GDM1 (cell line): ENCODE data around the gene SORL1.
"Not testable (repeated sequence)": the region's sequence is repeated elsewhere in the genome, so short reads cannot be mapped to it uniquely, and the experiment has no call there.

Source experiments
- DNase-seq: peaks from one replicate; lab custom pipeline; 2025; lab: John Stamatoyannopoulos, UW

Gene SORL1

GRCh38 chr11:121634889-121635288 lies 182.8 kb downstream of the SORL1 start:
- DNase-seq: no peak

GRCh38 chr11:121636081-121636799 lies 184.1 kb downstream of the SORL1 start:
- DNase-seq: no peak

GRCh38 chr11:121636800-121637176 lies 184.7 kb downstream of the SORL1 start:
- no peak for DNase-seq

GRCh38 chr11:121637587-121637986 lies 185.5 kb downstream of the SORL1 start:
- DNase-seq: not testable (repeated sequence)

- no peak for DNase-seq
Observed at GRCh38 chr11:121643479-121644186, 191.5 kb downstream of the SORL1 start.

GRCh38 chr11:121644187-121644512 lies 192.0 kb downstream of the SORL1 start:
- DNase-seq: no peak

GRCh38 chr11:121645001-121645400 lies 192.9 kb downstream of the SORL1 start:
- no peak for DNase-seq

- no peak for DNase-seq
Observed at GRCh38 chr11:121645596-121645995, 193.5 kb downstream of the SORL1 start.

- no peak for DNase-seq
Observed at GRCh38 chr11:121648306-121648705, 196.2 kb downstream of the SORL1 start.

GRCh38 chr11:121649798-121650197 lies 197.7 kb downstream of the SORL1 start:
- no peak for DNase-seq

- no peak for DNase-seq
Observed at GRCh38 chr11:121650351-121651256, 198.5 kb downstream of the SORL1 start.

- no peak for DNase-seq
Observed at GRCh38 chr11:121651257-121651605, 199.1 kb downstream of the SORL1 start.

GRCh38 chr11:121652971-121653370 lies 200.9 kb downstream of the SORL1 start:
- no peak for DNase-seq

- no peak for DNase-seq
Observed at GRCh38 chr11:121654259-121654842, 202.2 kb downstream of the SORL1 start.

GRCh38 chr11:121654843-121655536 lies 202.9 kb downstream of the SORL1 start:
- DNase-seq: no peak

GRCh38 chr11:121655537-121656327 lies 203.6 kb downstream of the SORL1 start:
- peak; percentile 32 for DNase-seq

GRCh38 chr11:121656328-121657090 lies 204.4 kb downstream of the SORL1 start:
- no peak for DNase-seq

GRCh38 chr11:121657146-121657545 lies 205.0 kb downstream of the SORL1 start:
- DNase-seq: no peak

- no peak for DNase-seq
Observed at GRCh38 chr11:121659811-121660210, 207.7 kb downstream of the SORL1 start.

- DNase-seq: no peak
Observed at GRCh38 chr11:121661880-121662486, 209.9 kb downstream of the SORL1 start.
